K562 (cell line): ENCODE results near the gene HEY2. TPM values are rescaled to one million over a fixed set of nuclear protein-coding genes. Genes with fewer than 3 reads are reported as not detected.

Experiments used
- ATF1 ChIP-seq, 2 experiments: fragments of 450-650 bp in 1 of 2; IDR thresholded peaks; 2 replicates each; pipeline ENCODE4 v1.6.1; 2016; ENCODE audit warnings: missing compliant biosample characterization in 1 of 2, missing genetic modification characterization in 1 of 2
- ELF4 ChIP-seq: fragments of 450-650 bp; formaldehyde crosslinking; IDR thresholded peaks from 2 replicates; pipeline ENCODE4 v1.4.0; 2022; ENCODE audit warnings: missing genetic modification characterization
- GATAD2A ChIP-seq: fragments of 450-650 bp; IDR thresholded peaks from 2 replicates; pipeline ENCODE4 v1.6.1; 2017
- HDAC1 ChIP-seq, 2 experiments: fragments of 450-650 bp; IDR thresholded peaks; 2 replicates each; pipeline ENCODE4 v1.6.1; 2016 to 2017; ENCODE audit warnings: inconsistent platforms in 1 of 2, mild to moderate bottlenecking in 1 of 2, moderate library complexity in 1 of 2
- HNRNPL ChIP-seq: fragments of 200-400 bp; formaldehyde crosslinking; IDR thresholded peaks from 2 replicates; pipeline ENCODE4 v1.6.1; 2017; ENCODE audit warnings: low read depth, mild to moderate bottlenecking, low read length
- KAT8 ChIP-seq: fragments of 450-650 bp; IDR thresholded peaks from 2 replicates; pipeline ENCODE4 v1.6.1; 2016; ENCODE audit warnings: low read depth, mild to moderate bottlenecking
- MBD2 ChIP-seq: sonication (generic); IDR thresholded peaks from 2 replicates; pipeline ENCODE4 v1.6.1; 2016; ENCODE audit warnings: low read depth, borderline replicate concordance
- MTF1 ChIP-seq: fragments of 250-450 bp; sonication (Bioruptor Pico); IDR thresholded peaks from 2 replicates; pipeline ENCODE4 v1.9.0; 2021; ENCODE audit warnings: moderate library complexity, mild to moderate bottlenecking, inconsistent platforms, borderline replicate concordance
- POU5F1 ChIP-seq: fragments of 150-350 bp; IDR thresholded peaks from 2 replicates; pipeline ENCODE4 v1.6.1; 2014; ENCODE audit warnings: borderline replicate concordance, low read length, low read depth, mild to moderate bottlenecking; ENCODE audit not compliant: partially characterized antibody
- RBM34 ChIP-seq: fragments of 200-400 bp; formaldehyde crosslinking; IDR thresholded peaks from 2 replicates; pipeline ENCODE4 v1.6.1; 2018; ENCODE audit warnings: low read length, borderline replicate concordance; ENCODE audit not compliant: insufficient read depth
- SLC30A9 ChIP-seq: fragments of 250-450 bp; sonication (Bioruptor Pico); IDR thresholded peaks from 2 replicates; pipeline ENCODE4 v1.8.0; 2022; ENCODE audit warnings: mild to moderate bottlenecking, moderate library complexity
- ZNF24 ChIP-seq: fragments of 450-650 bp; IDR thresholded peaks from 2 replicates; pipeline ENCODE4 v1.6.1; 2016
- ZNF263 ChIP-seq: sonication (generic); formaldehyde crosslinking; IDR thresholded peaks from 2 replicates; pipeline ENCODE4 v1.8.0; 2022; ENCODE audit warnings: mild to moderate bottlenecking, missing genetic modification reagents, borderline replicate concordance
- ZNF41 ChIP-seq: fragments of 250-450 bp; sonication (Bioruptor Pico); conservative IDR thresholded peaks from 2 replicates; pipeline ENCODE4 v1.4.0; 2020; ENCODE audit warnings: mild to moderate bottlenecking
- ZNF507 ChIP-seq: conservative IDR thresholded peaks from 2 replicates; pipeline ENCODE4 v1.6.1; 2017; ENCODE audit warnings: missing genetic modification characterization, missing compliant biosample characterization
- ZNF830 ChIP-seq: fragments of 250-450 bp; sonication (Bioruptor Pico); IDR thresholded peaks from 2 replicates; pipeline ENCODE4 v1.5.0; 2021; ENCODE audit warnings: mild to moderate bottlenecking
- polyA plus RNA-seq, 8 experiments: library from polyadenylated mRNA; depleted of rRNA in 4 of 8; stranded (reverse) in 5 of 8; unstranded in 3 of 8; fragments of >200 nt; fragmentation: Nextera tagmentation in 2 of 8; fragmentation: Illumina TruSeq in 1 of 8; extraction: Ambion mirVana in 2 of 8; extraction: Trizol in 1 of 8; gene quantifications; 2 replicates each; pipeline versions ENCODE4 v1.2.1 to v1.2.3, GENCODE V29; 2011 to 2014; ENCODE audit warnings: inconsistent platforms in 1 of 8, missing spikeins in 1 of 8
- total RNA-seq, 7 experiments: library from RNA; depleted of rRNA in 6 of 7; stranded (reverse); fragments of >200 nt in 6 of 7; fragmentation: Illumina TruSeq in 2 of 7; extraction: Trizol in 2 of 7; gene quantifications; 2 replicates each; pipeline versions ENCODE4 v1.2.1 to v1.2.3, GENCODE V29; 2011 to 2021; ENCODE audit warnings: low replicate concordance in 1 of 7
- TF ChIP-seq, protein P1 (sequence below): fragments of 250-450 bp; sonication (Bioruptor Pico); IDR thresholded peaks from 2 replicates; pipeline ENCODE4 v1.8.0; 2022; ENCODE audit warnings: inconsistent platforms
- TF ChIP-seq, protein P2 (sequence below): fragments of 450-650 bp; formaldehyde crosslinking; IDR thresholded peaks from 2 replicates; pipeline ENCODE4 v1.4.0; 2022; ENCODE audit warnings: missing genetic modification characterization
- TF ChIP-seq, protein P3 (sequence below): sonication (generic); IDR thresholded peaks from 2 replicates; pipeline ENCODE4 v1.6.1; 2016
- TF ChIP-seq, protein P4 (sequence below): IDR thresholded peaks from 3 replicates; pipeline ENCODE4 v1.6.1; 2011; ENCODE audit warnings: borderline replicate concordance, mild to moderate bottlenecking, moderate library complexity; ENCODE audit not compliant: insufficient read length; ENCODE audit errors: extremely low read depth
- TF ChIP-seq, protein P5 (sequence below): IDR thresholded peaks from 2 replicates; pipeline ENCODE4 v1.6.1; 2011; ENCODE audit not compliant: insufficient read length; ENCODE audit errors: extremely low read depth

Gene HEY2
- total and polyA plus RNA-seq, 9 of the 15 experiments (the other 6 are each of a cell fraction or from before 2014, with no cell fraction given), result 0.03 to 0.07 (median 0.06) TPM; not detected in 5

DNA sequence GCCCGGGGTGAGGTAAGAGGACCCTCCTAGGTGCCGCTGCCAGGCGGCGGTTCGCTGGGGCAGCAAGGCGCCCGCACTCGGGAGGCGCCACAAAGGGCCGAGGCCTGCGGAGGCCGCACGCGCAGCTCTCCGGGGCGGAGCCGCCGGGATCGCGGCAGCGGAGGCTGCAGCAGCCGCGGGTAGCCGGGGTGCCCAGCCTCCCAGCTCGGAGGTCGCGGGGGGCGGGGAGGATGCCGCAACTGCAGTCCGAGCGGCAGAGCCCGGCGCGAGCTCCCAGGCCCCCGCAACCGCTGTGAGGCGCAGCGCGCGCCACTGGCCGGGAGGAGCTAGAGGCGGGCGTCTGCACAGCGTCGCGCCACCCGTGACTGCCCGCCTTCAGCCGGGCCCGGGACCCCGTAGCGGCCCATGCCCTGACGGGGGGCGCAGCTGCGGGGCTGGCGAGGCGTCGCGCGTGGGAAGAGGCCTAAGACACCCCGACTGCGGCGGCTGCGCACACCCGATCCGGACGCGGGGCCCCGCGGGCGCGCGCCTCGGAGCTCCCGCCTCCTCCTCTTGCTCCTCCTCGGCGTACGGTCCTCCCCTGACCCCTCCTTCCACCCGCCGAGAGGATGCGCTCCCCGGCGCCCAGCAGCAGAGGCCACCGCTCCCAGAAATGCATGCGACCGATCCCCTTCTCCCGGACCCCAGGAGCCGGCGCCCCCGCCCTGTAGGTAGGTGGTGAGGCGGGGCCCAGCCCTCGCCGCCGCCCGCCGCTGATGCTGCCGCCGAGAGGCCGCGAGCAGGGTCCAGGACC is 41.1 kb downstream of the HEY2 start, which contains the start of gene NCOA7 (continued):
- TF ChIP-seq, protein P1, sequence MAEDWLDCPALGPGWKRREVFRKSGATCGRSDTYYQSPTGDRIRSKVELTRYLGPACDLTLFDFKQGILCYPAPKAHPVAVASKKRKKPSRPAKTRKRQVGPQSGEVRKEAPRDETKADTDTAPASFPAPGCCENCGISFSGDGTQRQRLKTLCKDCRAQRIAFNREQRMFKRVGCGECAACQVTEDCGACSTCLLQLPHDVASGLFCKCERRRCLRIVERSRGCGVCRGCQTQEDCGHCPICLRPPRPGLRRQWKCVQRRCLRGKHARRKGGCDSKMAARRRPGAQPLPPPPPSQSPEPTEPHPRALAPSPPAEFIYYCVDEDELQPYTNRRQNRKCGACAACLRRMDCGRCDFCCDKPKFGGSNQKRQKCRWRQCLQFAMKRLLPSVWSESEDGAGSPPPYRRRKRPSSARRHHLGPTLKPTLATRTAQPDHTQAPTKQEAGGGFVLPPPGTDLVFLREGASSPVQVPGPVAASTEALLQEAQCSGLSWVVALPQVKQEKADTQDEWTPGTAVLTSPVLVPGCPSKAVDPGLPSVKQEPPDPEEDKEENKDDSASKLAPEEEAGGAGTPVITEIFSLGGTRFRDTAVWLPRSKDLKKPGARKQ (CRISPR knock-in tag), result no peak
- no peak for TF ChIP-seq MTF1
- peak; percentile 99 for TF ChIP-seq ZNF263
- TF ChIP-seq ATF1 (CRISPR knock-in tag; IDR thresholded peaks at IDR 0.05), result no peak
- peak; percentile 28; the same call in 1 of the 2 replicates for TF ChIP-seq ATF1 (tag; IDR thresholded peaks at IDR 0.05)
- TF ChIP-seq HDAC1 (IDR thresholded peaks at IDR 0.05), result peak in 1 of 2 experiments; percentile 56; a peak in 1 of 4 replicates
- TF ChIP-seq, protein P2, sequence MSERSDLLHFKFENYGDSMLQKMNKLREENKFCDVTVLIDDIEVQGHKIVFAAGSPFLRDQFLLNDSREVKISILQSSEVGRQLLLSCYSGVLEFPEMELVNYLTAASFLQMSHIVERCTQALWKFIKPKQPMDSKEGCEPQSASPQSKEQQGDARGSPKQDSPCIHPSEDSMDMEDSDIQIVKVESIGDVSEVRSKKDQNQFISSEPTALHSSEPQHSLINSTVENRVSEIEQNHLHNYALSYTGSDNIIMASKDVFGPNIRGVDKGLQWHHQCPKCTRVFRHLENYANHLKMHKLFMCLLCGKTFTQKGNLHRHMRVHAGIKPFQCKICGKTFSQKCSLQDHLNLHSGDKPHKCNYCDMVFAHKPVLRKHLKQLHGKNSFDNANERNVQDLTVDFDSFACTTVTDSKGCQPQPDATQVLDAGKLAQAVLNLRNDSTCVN (CRISPR knock-in tag), result no peak
- TF ChIP-seq, protein P3, sequence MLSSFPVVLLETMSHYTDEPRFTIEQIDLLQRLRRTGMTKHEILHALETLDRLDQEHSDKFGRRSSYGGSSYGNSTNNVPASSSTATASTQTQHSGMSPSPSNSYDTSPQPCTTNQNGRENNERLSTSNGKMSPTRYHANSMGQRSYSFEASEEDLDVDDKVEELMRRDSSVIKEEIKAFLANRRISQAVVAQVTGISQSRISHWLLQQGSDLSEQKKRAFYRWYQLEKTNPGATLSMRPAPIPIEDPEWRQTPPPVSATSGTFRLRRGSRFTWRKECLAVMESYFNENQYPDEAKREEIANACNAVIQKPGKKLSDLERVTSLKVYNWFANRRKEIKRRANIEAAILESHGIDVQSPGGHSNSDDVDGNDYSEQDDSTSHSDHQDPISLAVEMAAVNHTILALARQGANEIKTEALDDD, result no peak
- TF ChIP-seq MBD2, result no peak
- TF ChIP-seq SLC30A9 (CRISPR knock-in tag), result no peak
- TF ChIP-seq ZNF24, result no peak
- TF ChIP-seq ZNF830 (CRISPR knock-in tag), result peak; percentile 41; the same call in 1 of the 2 replicates
- peak; percentile 25; the same call in 1 of the 2 replicates for TF ChIP-seq HNRNPL
- no peak for TF ChIP-seq RBM34
- TF ChIP-seq, protein P4, sequence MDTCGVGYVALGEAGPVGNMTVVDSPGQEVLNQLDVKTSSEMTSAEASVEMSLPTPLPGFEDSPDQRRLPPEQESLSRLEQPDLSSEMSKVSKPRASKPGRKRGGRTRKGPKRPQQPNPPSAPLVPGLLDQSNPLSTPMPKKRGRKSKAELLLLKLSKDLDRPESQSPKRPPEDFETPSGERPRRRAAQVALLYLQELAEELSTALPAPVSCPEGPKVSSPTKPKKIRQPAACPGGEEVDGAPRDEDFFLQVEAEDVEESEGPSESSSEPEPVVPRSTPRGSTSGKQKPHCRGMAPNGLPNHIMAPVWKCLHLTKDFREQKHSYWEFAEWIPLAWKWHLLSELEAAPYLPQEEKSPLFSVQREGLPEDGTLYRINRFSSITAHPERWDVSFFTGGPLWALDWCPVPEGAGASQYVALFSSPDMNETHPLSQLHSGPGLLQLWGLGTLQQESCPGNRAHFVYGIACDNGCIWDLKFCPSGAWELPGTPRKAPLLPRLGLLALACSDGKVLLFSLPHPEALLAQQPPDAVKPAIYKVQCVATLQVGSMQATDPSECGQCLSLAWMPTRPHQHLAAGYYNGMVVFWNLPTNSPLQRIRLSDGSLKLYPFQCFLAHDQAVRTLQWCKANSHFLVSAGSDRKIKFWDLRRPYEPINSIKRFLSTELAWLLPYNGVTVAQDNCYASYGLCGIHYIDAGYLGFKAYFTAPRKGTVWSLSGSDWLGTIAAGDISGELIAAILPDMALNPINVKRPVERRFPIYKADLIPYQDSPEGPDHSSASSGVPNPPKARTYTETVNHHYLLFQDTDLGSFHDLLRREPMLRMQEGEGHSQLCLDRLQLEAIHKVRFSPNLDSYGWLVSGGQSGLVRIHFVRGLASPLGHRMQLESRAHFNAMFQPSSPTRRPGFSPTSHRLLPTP, result no peak
- TF ChIP-seq ZNF507 (tag), result no peak
- TF ChIP-seq KAT8, result no peak
- TF ChIP-seq POU5F1, result no peak
- TF ChIP-seq ZNF41 (CRISPR knock-in tag), result peak; percentile 51; the same call in 1 of the 2 replicates
- TF ChIP-seq, protein P5, sequence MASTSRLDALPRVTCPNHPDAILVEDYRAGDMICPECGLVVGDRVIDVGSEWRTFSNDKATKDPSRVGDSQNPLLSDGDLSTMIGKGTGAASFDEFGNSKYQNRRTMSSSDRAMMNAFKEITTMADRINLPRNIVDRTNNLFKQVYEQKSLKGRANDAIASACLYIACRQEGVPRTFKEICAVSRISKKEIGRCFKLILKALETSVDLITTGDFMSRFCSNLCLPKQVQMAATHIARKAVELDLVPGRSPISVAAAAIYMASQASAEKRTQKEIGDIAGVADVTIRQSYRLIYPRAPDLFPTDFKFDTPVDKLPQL, result no peak
- TF ChIP-seq GATAD2A, result no peak
- no peak for TF ChIP-seq ELF4 (CRISPR knock-in tag)
